DOHH2 (cell line): ENCODE results near the gene CCNH.

Source experiments
- EZH2phosphoT487 ChIP-seq: fragments of 200-600 bp; sonication (generic); IDR thresholded peaks from 2 replicates; pipeline ENCODE4 v1.6.1; 2017; ENCODE audit warnings: borderline replicate concordance, mild to moderate bottlenecking, antibody characterized with exemption, low read length, moderate library complexity, mixed read lengths
- TF ChIP-seq, protein P1 (sequence below): fragments of 200-600 bp; sonication (generic); IDR thresholded peaks from one replicate; pipeline ENCODE4 v1.5.1; 2014; ENCODE audit warnings: antibody characterized with exemption, mild to moderate bottlenecking, low read depth, low read length; ENCODE audit not compliant: poor library complexity, severe bottlenecking

GRCh38 chr5:87442419-87442818 is 29.7 kb upstream of the CCNH start:
- TF ChIP-seq, protein P1, sequence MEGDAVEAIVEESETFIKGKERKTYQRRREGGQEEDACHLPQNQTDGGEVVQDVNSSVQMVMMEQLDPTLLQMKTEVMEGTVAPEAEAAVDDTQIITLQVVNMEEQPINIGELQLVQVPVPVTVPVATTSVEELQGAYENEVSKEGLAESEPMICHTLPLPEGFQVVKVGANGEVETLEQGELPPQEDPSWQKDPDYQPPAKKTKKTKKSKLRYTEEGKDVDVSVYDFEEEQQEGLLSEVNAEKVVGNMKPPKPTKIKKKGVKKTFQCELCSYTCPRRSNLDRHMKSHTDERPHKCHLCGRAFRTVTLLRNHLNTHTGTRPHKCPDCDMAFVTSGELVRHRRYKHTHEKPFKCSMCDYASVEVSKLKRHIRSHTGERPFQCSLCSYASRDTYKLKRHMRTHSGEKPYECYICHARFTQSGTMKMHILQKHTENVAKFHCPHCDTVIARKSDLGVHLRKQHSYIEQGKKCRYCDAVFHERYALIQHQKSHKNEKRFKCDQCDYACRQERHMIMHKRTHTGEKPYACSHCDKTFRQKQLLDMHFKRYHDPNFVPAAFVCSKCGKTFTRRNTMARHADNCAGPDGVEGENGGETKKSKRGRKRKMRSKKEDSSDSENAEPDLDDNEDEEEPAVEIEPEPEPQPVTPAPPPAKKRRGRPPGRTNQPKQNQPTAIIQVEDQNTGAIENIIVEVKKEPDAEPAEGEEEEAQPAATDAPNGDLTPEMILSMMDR, result no peak
- no peak for TF ChIP-seq EZH2phosphoT487
